GM18907 (cell line): Measurements from ENCODE around the gene KRT23.

Source experiments
- ATAC-seq: cut with Tn5 transposase; IDR thresholded peaks from one replicate; pipeline ENCODE4 v1.9.1; 2021; ENCODE audit warnings: mild to moderate bottlenecking, moderate library complexity; ENCODE audit not compliant: unreplicated experiment

The KRT23 gene

DNA sequence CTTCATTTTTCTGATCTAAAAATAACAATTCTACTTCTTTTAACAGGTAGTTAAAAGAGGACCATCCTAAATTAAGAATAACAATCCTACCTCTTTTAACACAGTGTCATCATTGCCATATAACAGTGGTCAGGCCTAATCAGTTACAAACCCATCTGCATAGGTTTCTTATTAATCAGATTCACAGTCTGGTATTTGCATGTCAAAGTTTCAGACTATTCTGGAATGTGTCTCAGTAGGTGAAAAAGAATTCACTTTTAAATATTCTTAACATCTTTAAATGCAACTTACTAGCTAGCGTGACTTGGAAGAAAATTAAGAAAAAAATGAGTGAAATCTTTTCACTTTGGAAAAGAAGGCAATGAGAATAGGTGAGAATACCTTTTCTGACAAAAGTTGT is 63.6 kb downstream of the KRT23 start:
- no peak for ATAC-seq

DNA sequence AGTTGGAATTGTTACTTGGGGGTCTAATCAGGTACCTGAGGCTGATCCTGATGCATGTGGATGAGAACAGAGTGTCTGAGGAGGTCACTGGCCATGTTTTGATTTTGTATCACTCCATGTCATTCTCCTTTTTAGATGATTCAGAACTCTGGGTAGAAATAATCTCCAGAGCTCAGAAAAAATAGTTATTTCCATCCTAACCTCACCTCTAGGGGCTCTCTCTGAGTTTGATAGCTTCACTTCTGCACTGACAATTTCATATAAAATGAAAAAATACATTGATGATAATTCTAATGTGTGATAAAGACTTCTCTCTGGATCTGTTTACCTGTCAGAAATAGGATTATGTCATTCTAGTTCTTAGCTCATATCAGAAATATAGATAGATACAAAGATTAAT is 64.2 kb downstream of the KRT23 start:
- ATAC-seq = no peak
